Smooth muscle cell (in vitro differentiated cells): ENCODE measurements around the gene TULP3. TPM values are rescaled to one million over a fixed set of nuclear protein-coding genes. Genes with fewer than 3 reads are reported as not detected.

Experiments used
- DNase-seq: peaks from one replicate; lab custom pipeline; 2025; ENCODE audit not compliant: unreplicated experiment; lab: John Stamatoyannopoulos, UW
- H2AFZ ChIP-seq: fragments of 200-600 bp; sonication (generic); 2 replicates; pipeline ENCODE4 v1.6.0; 2016; ENCODE audit warnings: antibody characterized with exemption, low read depth, mild to moderate bottlenecking
- H3F3A ChIP-seq: fragments of 200-600 bp; sonication (generic); 2 replicates; pipeline ENCODE4 v1.6.0; 2017; ENCODE audit warnings: antibody characterized with exemption, low read depth
- H3K27ac ChIP-seq: fragments of 200-600 bp; sonication (generic); 2 replicates; pipeline ENCODE4 v1.5.1; 2016; ENCODE audit warnings: low read depth, mild to moderate bottlenecking
- H3K27me3 ChIP-seq: fragments of 200-600 bp; sonication (generic); 2 replicates; pipeline ENCODE4 v1.6.1; 2016; ENCODE audit warnings: low read depth, mild to moderate bottlenecking
- H3K36me3 ChIP-seq: fragments of 200-600 bp; sonication (generic); 2 replicates; pipeline ENCODE4 v1.5.1; 2016; ENCODE audit warnings: low read depth
- H3K4me1 ChIP-seq: fragments of 200-600 bp; sonication (generic); 2 replicates; pipeline ENCODE4 v1.5.1; 2016; ENCODE audit warnings: low read depth
- H3K4me2 ChIP-seq: fragments of 200-600 bp; sonication (generic); 2 replicates; pipeline ENCODE4 v1.6.0; 2016; ENCODE audit warnings: mild to moderate bottlenecking
- H3K4me3 ChIP-seq: fragments of 200-600 bp; sonication (generic); 2 replicates; pipeline ENCODE4 v1.5.1; 2016; ENCODE audit warnings: mild to moderate bottlenecking
- H3K79me2 ChIP-seq: fragments of 200-600 bp; sonication (generic); 2 replicates; pipeline ENCODE4 v1.6.0; 2016; ENCODE audit warnings: low read depth, mild to moderate bottlenecking
- H3K9ac ChIP-seq: fragments of 200-600 bp; sonication (generic); 2 replicates; pipeline ENCODE4 v1.6.0; 2016; ENCODE audit warnings: low read depth
- H3K9me3 ChIP-seq: fragments of 200-600 bp; sonication (generic); replicated peaks from 2 replicates; pipeline ENCODE4 v1.5.1; 2016; ENCODE audit warnings: low read depth
- H4K20me1 ChIP-seq: fragments of 200-600 bp; sonication (generic); 2 replicates; pipeline ENCODE4 v1.6.0; 2016; ENCODE audit warnings: low read depth
- CTCF ChIP-seq: fragments of 200-600 bp; sonication (generic); IDR thresholded peaks from 2 replicates; pipeline ENCODE4 v1.5.1; 2017; ENCODE audit warnings: borderline replicate concordance, mild to moderate bottlenecking, antibody characterized with exemption; ENCODE audit not compliant: insufficient read depth, poor library complexity, severe bottlenecking
- WGBS: methylation state at CpG from one replicate; pipeline ENCODE4 v1.1.7; 2016; ENCODE audit warnings: low lambda C conversion rate; 5-methylcytosine and 5-hydroxymethylcytosine counted together
- polyA plus RNA-seq: library from polyadenylated mRNA; unstranded; fragments of >200 nt; fragmentation: Nextera tagmentation; extraction: Ambion mirVana; gene quantifications from 2 replicates; pipeline ENCODE4 v1.2.1, GENCODE V29; 2016
- total RNA-seq: library from RNA; depleted of rRNA; stranded (reverse); fragments of >200 nt; gene quantifications from 2 replicates; pipeline ENCODE4 v1.2.3, GENCODE V29; 2014

The TULP3 gene
- total and polyA plus RNA-seq, 2 experiments from 2014 or later, result 33.7 to 40.6 TPM

GRCh38 chr12:2902272-2902880, 11.7 kb downstream of the TULP3 start:
- Histone ChIP-seq H3K9me3 (no peaks in the 10 kb centered on the region), H3K27me3 (no peaks in the 10 kb centered on the region), H2AFZ (no peak overlapping the region), H3K79me2 (peaks cover 98% of the 10 kb centered on the region), H3K4me1 (no peaks in the 10 kb centered on the region), H3K27ac (no peak overlapping the region), H3K4me3 (no peak overlapping the region), H3K4me2 (no peak overlapping the region), H4K20me1 (peaks cover 100% of the 10 kb centered on the region), H3F3A (no peaks in the 10 kb centered on the region), H3K9ac (no peak overlapping the region), H3K36me3 (no peaks in the 10 kb centered on the region)
- no peak for DNase-seq
- WGBS, result 43% methylated on average over 4 of the region's 4 CpGs
- TF ChIP-seq CTCF, result no peak

DNA sequence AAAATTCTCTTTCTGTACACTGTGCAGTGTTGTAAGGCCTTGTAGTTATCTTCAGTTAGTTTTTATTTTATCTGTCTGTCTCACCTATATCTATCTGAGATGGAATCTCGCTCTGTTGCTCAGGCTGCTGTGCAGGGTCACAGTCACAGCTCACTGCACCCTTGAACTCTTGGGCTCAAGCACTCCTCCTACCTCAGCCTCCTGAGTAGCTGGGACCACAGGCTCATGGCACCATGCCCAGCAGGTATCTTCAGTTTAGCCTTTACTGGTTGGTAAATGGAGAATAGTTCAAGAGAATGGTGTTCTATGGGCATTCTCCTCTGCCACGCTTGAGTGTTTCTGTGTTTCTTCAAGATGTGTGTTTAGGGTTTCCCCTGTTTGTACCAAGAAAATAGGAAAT, 13.6 kb downstream of the TULP3 start:
- no peaks in the 10 kb centered on the region for H3K36me3 ChIP-seq
- H3K4me1 ChIP-seq, result no peaks in the 10 kb centered on the region
- no peaks in the 10 kb centered on the region for H3K9me3 ChIP-seq
- WGBS, result 98% methylated on average over 2 of the region's 2 CpGs
- H2AFZ ChIP-seq, result no peak overlapping the region
- H3F3A ChIP-seq, result no peaks in the 10 kb centered on the region
- no peak overlapping the region for H3K4me3 ChIP-seq
- H3K9ac ChIP-seq, result no peak overlapping the region
- H3K4me2 ChIP-seq, result no peak overlapping the region
- peaks cover 100% of the 10 kb centered on the region for H4K20me1 ChIP-seq
- DNase-seq, result no peak
- TF ChIP-seq CTCF, result no peak
- H3K79me2 ChIP-seq, result peaks cover 95% of the 10 kb centered on the region
- H3K27me3 ChIP-seq, result no peaks in the 10 kb centered on the region
- H3K27ac ChIP-seq, result no peak overlapping the region

- Histone ChIP-seq H3K27ac (no peak overlapping the region), H3K9me3 (no peaks in the 10 kb centered on the region), H3K4me3 (no peak overlapping the region), H3F3A (no peaks in the 10 kb centered on the region), H3K4me2 (no peak overlapping the region), H2AFZ (no peak overlapping the region), H3K9ac (no peak overlapping the region), H3K4me1 (no peaks in the 10 kb centered on the region), H3K79me2 (peaks cover 21% of the 10 kb centered on the region), H3K27me3 (no peaks in the 10 kb centered on the region), H4K20me1 (peaks cover 68% of the 10 kb centered on the region), H3K36me3 (no peaks in the 10 kb centered on the region)
- WGBS, result 98% methylated on average over 3 of the region's 3 CpGs
- TF ChIP-seq CTCF, result no peak
- DNase-seq, result no peak
Measured at GRCh38 chr12:2912216-2912575, 21.5 kb downstream of the TULP3 start.

GRCh38 chr12:2919249-2919648, 28.6 kb downstream of the TULP3 start:
- Histone ChIP-seq H3K79me2 (peaks cover 5% of the 10 kb centered on the region), H3K9ac (no peak overlapping the region), H3K36me3 (peaks cover 22% of the 10 kb centered on the region), H2AFZ (no peak overlapping the region), H3K4me1 (no peaks in the 10 kb centered on the region), H3K4me3 (no peak overlapping the region), H3K27ac (no peak overlapping the region), H3K9me3 (no peaks in the 10 kb centered on the region), H3K4me2 (no peak overlapping the region), H4K20me1 (peaks cover 57% of the 10 kb centered on the region), H3F3A (no peaks in the 10 kb centered on the region), H3K27me3 (no peaks in the 10 kb centered on the region)
- 96% methylated on average over 2 of the region's 2 CpGs for WGBS
- TF ChIP-seq CTCF, result no peak
- DNase-seq, result no peak
